WTC11 (cell line): ENCODE data around the gene SERPINB1. TPM values are rescaled to one million over a fixed set of nuclear protein-coding genes. Genes with fewer than 3 reads are reported as not detected.

Experiments used
- ATAC-seq: fragments of 200-7000 bp; cut with Tn5 transposase; 2 replicates; pipeline ENCODE4 v1.10.0; 2021; ENCODE audit warnings: mild to moderate bottlenecking, moderate library complexity
- CTCF ChIA-PET: fragments of 300-600 bp; sonication (Branson Sonifier 250); formaldehyde crosslinking; loops from one replicate; lab custom pipeline; 2021; ENCODE audit warnings: antibody characterized with exemption; lab: Charles Lee
- POLR2A ChIA-PET: fragments of 350-600 bp; sonication (Branson Sonifier 250); formaldehyde crosslinking; loops from one replicate; lab custom pipeline; 2021; ENCODE audit warnings: antibody characterized with exemption; lab: Charles Lee
- DNase-seq: peaks from one replicate; pipeline ENCODE4 v3.0.0; 2021; ENCODE audit warnings: low spot score
- H3K27ac Mint-ChIP-seq: 2 replicates; pipeline ENCODE4 v1.8.0; 2021; ENCODE audit warnings: mixed read lengths
- H3K27me3 Mint-ChIP-seq: 2 replicates; pipeline ENCODE4 v1.8.0; 2021; ENCODE audit warnings: low read depth, mild to moderate bottlenecking, moderate library complexity, mixed read lengths
- H3K36me3 Mint-ChIP-seq: 2 replicates; pipeline ENCODE4 v1.8.0; 2021; ENCODE audit warnings: mixed read lengths
- H3K4me1 Mint-ChIP-seq: 2 replicates; pipeline ENCODE4 v1.8.0; 2022; ENCODE audit warnings: mixed read lengths
- H3K4me3 Mint-ChIP-seq: 2 replicates; pipeline ENCODE4 v1.8.0; 2021; ENCODE audit warnings: mild to moderate bottlenecking, moderate library complexity, mixed read lengths
- H3K9me3 Mint-ChIP-seq: 2 replicates; pipeline ENCODE4 v1.8.0; 2021; ENCODE audit warnings: mixed read lengths
- CREB1 ChIP-seq: sonication (generic); formaldehyde crosslinking; IDR thresholded peaks from 2 replicates; pipeline ENCODE4 v1.8.0; 2023; ENCODE audit warnings: mild to moderate bottlenecking, missing genetic modification reagents
- CREM ChIP-seq: sonication (generic); formaldehyde crosslinking; IDR thresholded peaks from 2 replicates; pipeline ENCODE4 v1.8.1; 2022; ENCODE audit warnings: mild to moderate bottlenecking, missing genetic modification reagents, moderate library complexity
- ELF4 ChIP-seq: sonication (generic); formaldehyde crosslinking; IDR thresholded peaks from 2 replicates; pipeline ENCODE4 v1.8.1; 2022; ENCODE audit warnings: low read depth, mild to moderate bottlenecking, moderate library complexity, missing genetic modification reagents
- ESRRA ChIP-seq: sonication (generic); formaldehyde crosslinking; IDR thresholded peaks from 2 replicates; pipeline ENCODE4 v1.8.1; 2022; ENCODE audit warnings: mild to moderate bottlenecking, missing genetic modification reagents, borderline replicate concordance
- GRHL2 ChIP-seq: fragments of 250-450 bp; sonication (Bioruptor Pico); IDR thresholded peaks from 2 replicates; pipeline ENCODE4 v1.8.0; 2022; ENCODE audit warnings: mild to moderate bottlenecking, moderate library complexity; ENCODE audit not compliant: insufficient replicate concordance, severe bottlenecking
- HMGA2 ChIP-seq: fragments of 250-450 bp; sonication (Bioruptor Pico); IDR thresholded peaks from 2 replicates; pipeline ENCODE4 v1.4.0; 2021; ENCODE audit warnings: mild to moderate bottlenecking, moderate library complexity
- IRF2 ChIP-seq: sonication (generic); formaldehyde crosslinking; IDR thresholded peaks from 2 replicates; pipeline ENCODE4 v1.8.0; 2022; ENCODE audit warnings: low read depth, missing genetic modification reagents, borderline replicate concordance
- JUN ChIP-seq: sonication (generic); formaldehyde crosslinking; IDR thresholded peaks from 2 replicates; pipeline ENCODE4 v1.8.0; 2023; ENCODE audit warnings: mild to moderate bottlenecking, missing genetic modification reagents
- MYBL2 ChIP-seq: sonication (generic); formaldehyde crosslinking; IDR thresholded peaks from 2 replicates; pipeline ENCODE4 v1.8.1; 2023; ENCODE audit warnings: mild to moderate bottlenecking, moderate library complexity, missing genetic modification reagents
- NFYB ChIP-seq: sonication (generic); formaldehyde crosslinking; conservative IDR thresholded peaks from 2 replicates; pipeline ENCODE4 v1.8.0; 2022; ENCODE audit warnings: low read depth, missing genetic modification reagents
- PRRX2 ChIP-seq: fragments of 250-450 bp; sonication (Bioruptor Pico); IDR thresholded peaks from 2 replicates; pipeline ENCODE4 v1.8.0; 2021; ENCODE audit warnings: mild to moderate bottlenecking
- SMAD3 ChIP-seq: sonication (generic); formaldehyde crosslinking; IDR thresholded peaks from 2 replicates; pipeline ENCODE4 v1.8.0; 2022; ENCODE audit warnings: missing genetic modification reagents, mild to moderate bottlenecking, borderline replicate concordance
- ZNF263 ChIP-seq: sonication (generic); formaldehyde crosslinking; IDR thresholded peaks from 2 replicates; pipeline ENCODE4 v1.8.1; 2022; ENCODE audit warnings: low read depth, mild to moderate bottlenecking, moderate library complexity, missing genetic modification reagents
- ZNF671 ChIP-seq: fragments of 250-450 bp; sonication (Bioruptor Pico); IDR thresholded peaks from 2 replicates; pipeline ENCODE4 v1.8.0; 2021; ENCODE audit warnings: mild to moderate bottlenecking
- total RNA-seq: library from RNA; stranded (reverse); gene quantifications from 3 replicates; pipeline ENCODE4 v1.2.3, GENCODE V29; 2021
- TF ChIP-seq, protein P1 (sequence below): fragments of 250-450 bp; sonication (Bioruptor Pico); IDR thresholded peaks from 2 replicates; pipeline ENCODE4 v1.9.0; 2021; ENCODE audit warnings: mild to moderate bottlenecking, borderline replicate concordance
- TF ChIP-seq, protein P2 (sequence below): sonication (generic); formaldehyde crosslinking; IDR thresholded peaks from 2 replicates; pipeline ENCODE4 v1.8.1; 2023; ENCODE audit warnings: mild to moderate bottlenecking, missing genetic modification reagents
- TF ChIP-seq, protein P3 (sequence below): sonication (generic); formaldehyde crosslinking; IDR thresholded peaks from 2 replicates; pipeline ENCODE4 v1.8.0; 2022; ENCODE audit warnings: mild to moderate bottlenecking, missing genetic modification reagents
- TF ChIP-seq, protein P4 (sequence below): sonication (generic); formaldehyde crosslinking; IDR thresholded peaks from 2 replicates; pipeline ENCODE4 v1.8.1; 2023; ENCODE audit warnings: mild to moderate bottlenecking, missing genetic modification reagents, moderate library complexity
- TF ChIP-seq, protein P5 (sequence below): sonication (generic); formaldehyde crosslinking; IDR thresholded peaks from 2 replicates; pipeline ENCODE4 v1.8.0; 2023; ENCODE audit warnings: missing genetic modification reagents
- TF ChIP-seq, protein P6 (sequence below): sonication (generic); formaldehyde crosslinking; IDR thresholded peaks from 2 replicates; pipeline ENCODE4 v1.8.1; 2022; ENCODE audit warnings: mild to moderate bottlenecking, missing genetic modification reagents, moderate library complexity, borderline replicate concordance

SERPINB1 gene
- total RNA-seq, 1 experiment from 2014 or later, result 14.8 TPM

DNA sequence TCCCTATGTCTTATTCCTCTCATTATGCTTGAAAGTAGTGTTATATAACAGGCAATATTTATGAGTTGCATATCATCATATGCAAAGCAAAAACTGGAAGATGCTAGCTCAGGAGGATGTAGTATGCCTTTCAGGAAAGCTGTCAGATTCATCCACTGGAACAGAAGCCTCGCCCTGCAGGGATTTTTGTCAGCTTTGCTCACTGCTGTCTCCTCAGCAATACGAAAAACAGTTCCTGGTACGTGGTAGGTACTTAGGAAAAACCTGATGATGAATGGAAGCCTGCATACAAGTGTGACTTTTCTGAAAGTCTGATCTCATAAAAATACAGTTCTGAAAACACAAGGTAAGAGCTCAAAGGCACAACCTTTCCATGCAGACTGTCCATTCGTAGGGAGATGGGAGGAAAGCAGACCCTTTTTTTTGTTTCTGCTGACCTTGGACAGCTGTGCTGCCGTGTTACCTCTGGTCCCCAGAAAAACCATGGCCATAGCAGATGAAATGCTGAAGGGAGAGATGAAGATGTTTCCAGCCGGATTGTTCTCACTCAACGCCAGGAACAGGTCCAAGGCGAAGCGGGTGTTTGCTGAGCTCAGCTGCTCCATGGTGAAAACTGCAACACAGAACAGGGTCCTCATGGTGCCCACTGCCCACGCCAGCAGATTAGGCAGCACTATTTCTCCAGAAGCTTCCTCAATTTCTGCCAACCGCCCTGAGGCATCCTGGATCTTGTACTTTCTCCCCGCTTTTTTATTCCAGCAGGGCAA lies 1.5 kb downstream of the SERPINB1 start:
- ChIA-PET CTCF (interaction anchor here (0.9 to 3.8 kb wide), 8 partner anchors 11 to 149 kb away, joined by 3 to 68 read pairs (median 18); partner anchors contain the start of gene WRNIP1), POLR2A (interaction anchor here (0.7 to 1.9 kb wide), 2 partner anchors 146 to 159 kb away, joined by 3 to 7 read pairs; partner anchors contain the start of gene NQO2)
- Mint-ChIP-seq H3K4me3 (peak overlapping the region; percentile 91), H3K9me3 (0 out of 2 replicates have a peak, but pooled peaks cover 6% of the 10 kb centered on the region), H3K4me1 (peaks cover 36% of the 10 kb centered on the region), H3K27me3 (no peaks in the 10 kb centered on the region; the same call in 1 of the 2 replicates), H3K27ac (peak overlapping the region; percentile 51; the same call in 1 of the 2 replicates), H3K36me3 (peaks cover 20% of the 10 kb centered on the region)
- DNase-seq (no peak), ATAC-seq (no peak)
- TF ChIP-seq ZNF263 (CRISPR knock-in tag), result no peak
- TF ChIP-seq HMGA2 (CRISPR knock-in tag), result no peak
- no peak for TF ChIP-seq MYBL2
- TF ChIP-seq, protein P1, sequence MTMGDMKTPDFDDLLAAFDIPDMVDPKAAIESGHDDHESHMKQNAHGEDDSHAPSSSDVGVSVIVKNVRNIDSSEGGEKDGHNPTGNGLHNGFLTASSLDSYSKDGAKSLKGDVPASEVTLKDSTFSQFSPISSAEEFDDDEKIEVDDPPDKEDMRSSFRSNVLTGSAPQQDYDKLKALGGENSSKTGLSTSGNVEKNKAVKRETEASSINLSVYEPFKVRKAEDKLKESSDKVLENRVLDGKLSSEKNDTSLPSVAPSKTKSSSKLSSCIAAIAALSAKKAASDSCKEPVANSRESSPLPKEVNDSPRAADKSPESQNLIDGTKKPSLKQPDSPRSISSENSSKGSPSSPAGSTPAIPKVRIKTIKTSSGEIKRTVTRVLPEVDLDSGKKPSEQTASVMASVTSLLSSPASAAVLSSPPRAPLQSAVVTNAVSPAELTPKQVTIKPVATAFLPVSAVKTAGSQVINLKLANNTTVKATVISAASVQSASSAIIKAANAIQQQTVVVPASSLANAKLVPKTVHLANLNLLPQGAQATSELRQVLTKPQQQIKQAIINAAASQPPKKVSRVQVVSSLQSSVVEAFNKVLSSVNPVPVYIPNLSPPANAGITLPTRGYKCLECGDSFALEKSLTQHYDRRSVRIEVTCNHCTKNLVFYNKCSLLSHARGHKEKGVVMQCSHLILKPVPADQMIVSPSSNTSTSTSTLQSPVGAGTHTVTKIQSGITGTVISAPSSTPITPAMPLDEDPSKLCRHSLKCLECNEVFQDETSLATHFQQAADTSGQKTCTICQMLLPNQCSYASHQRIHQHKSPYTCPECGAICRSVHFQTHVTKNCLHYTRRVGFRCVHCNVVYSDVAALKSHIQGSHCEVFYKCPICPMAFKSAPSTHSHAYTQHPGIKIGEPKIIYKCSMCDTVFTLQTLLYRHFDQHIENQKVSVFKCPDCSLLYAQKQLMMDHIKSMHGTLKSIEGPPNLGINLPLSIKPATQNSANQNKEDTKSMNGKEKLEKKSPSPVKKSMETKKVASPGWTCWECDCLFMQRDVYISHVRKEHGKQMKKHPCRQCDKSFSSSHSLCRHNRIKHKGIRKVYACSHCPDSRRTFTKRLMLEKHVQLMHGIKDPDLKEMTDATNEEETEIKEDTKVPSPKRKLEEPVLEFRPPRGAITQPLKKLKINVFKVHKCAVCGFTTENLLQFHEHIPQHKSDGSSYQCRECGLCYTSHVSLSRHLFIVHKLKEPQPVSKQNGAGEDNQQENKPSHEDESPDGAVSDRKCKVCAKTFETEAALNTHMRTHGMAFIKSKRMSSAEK (CRISPR knock-in tag), result no peak
- TF ChIP-seq, protein P2, sequence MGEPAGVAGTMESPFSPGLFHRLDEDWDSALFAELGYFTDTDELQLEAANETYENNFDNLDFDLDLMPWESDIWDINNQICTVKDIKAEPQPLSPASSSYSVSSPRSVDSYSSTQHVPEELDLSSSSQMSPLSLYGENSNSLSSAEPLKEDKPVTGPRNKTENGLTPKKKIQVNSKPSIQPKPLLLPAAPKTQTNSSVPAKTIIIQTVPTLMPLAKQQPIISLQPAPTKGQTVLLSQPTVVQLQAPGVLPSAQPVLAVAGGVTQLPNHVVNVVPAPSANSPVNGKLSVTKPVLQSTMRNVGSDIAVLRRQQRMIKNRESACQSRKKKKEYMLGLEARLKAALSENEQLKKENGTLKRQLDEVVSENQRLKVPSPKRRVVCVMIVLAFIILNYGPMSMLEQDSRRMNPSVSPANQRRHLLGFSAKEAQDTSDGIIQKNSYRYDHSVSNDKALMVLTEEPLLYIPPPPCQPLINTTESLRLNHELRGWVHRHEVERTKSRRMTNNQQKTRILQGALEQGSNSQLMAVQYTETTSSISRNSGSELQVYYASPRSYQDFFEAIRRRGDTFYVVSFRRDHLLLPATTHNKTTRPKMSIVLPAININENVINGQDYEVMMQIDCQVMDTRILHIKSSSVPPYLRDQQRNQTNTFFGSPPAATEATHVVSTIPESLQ (CRISPR knock-in tag), result no peak
- TF ChIP-seq, protein P3, sequence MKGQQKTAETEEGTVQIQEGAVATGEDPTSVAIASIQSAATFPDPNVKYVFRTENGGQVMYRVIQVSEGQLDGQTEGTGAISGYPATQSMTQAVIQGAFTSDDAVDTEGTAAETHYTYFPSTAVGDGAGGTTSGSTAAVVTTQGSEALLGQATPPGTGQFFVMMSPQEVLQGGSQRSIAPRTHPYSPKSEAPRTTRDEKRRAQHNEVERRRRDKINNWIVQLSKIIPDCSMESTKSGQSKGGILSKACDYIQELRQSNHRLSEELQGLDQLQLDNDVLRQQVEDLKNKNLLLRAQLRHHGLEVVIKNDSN (CRISPR knock-in tag), result no peak
- TF ChIP-seq, protein P4, sequence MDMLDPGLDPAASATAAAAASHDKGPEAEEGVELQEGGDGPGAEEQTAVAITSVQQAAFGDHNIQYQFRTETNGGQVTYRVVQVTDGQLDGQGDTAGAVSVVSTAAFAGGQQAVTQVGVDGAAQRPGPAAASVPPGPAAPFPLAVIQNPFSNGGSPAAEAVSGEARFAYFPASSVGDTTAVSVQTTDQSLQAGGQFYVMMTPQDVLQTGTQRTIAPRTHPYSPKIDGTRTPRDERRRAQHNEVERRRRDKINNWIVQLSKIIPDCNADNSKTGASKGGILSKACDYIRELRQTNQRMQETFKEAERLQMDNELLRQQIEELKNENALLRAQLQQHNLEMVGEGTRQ, result no peak
- no peak for TF ChIP-seq NFYB (CRISPR knock-in tag)
- TF ChIP-seq GRHL2 (CRISPR knock-in tag), result no peak
- TF ChIP-seq, protein P5, sequence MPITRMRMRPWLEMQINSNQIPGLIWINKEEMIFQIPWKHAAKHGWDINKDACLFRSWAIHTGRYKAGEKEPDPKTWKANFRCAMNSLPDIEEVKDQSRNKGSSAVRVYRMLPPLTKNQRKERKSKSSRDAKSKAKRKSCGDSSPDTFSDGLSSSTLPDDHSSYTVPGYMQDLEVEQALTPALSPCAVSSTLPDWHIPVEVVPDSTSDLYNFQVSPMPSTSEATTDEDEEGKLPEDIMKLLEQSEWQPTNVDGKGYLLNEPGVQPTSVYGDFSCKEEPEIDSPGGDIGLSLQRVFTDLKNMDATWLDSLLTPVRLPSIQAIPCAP (CRISPR knock-in tag), result no peak
- no peak for TF ChIP-seq SMAD3 (CRISPR knock-in tag)
- no peak for TF ChIP-seq IRF2 (CRISPR knock-in tag)
- TF ChIP-seq, protein P6, sequence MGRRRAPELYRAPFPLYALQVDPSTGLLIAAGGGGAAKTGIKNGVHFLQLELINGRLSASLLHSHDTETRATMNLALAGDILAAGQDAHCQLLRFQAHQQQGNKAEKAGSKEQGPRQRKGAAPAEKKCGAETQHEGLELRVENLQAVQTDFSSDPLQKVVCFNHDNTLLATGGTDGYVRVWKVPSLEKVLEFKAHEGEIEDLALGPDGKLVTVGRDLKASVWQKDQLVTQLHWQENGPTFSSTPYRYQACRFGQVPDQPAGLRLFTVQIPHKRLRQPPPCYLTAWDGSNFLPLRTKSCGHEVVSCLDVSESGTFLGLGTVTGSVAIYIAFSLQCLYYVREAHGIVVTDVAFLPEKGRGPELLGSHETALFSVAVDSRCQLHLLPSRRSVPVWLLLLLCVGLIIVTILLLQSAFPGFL (CRISPR knock-in tag), result no peak
- no peak for TF ChIP-seq PRRX2 (CRISPR knock-in tag)
- TF ChIP-seq ELF4, result no peak
- no peak for TF ChIP-seq JUN
- no peak for TF ChIP-seq CREM (CRISPR knock-in tag)
- TF ChIP-seq ZNF671 (CRISPR knock-in tag), result no peak
- TF ChIP-seq CREB1, result no peak
- no peak for TF ChIP-seq ESRRA (CRISPR knock-in tag)
